BLaER1 treated with 17β-estradiol and CSF1 and Interleukin-3, amounts not matched to agents 10 nM and 100 nM (cell line): ENCODE data around the gene PTGES3.
A peak's percentile ranks its signal among the peaks of the same experiment; 100 is the strongest.
"Not testable (repeated sequence)": the region's sequence is repeated elsewhere in the genome, so short reads cannot be mapped to it uniquely, and the experiment has no call there.

ENCODE experiments used
- H3K27ac ChIP-seq, 11 experiments: shearing (Covaris generic); formaldehyde crosslinking; 2 replicates each; pipeline ENCODE4 v1.8.1; 2022
- H3K27me3 ChIP-seq, 11 experiments: shearing (Covaris generic); formaldehyde crosslinking; 2 replicates each; pipeline ENCODE4 v1.8.1; 2022
- H3K36me3 ChIP-seq, 11 experiments: shearing (Covaris generic); formaldehyde crosslinking; 2 replicates each; pipeline ENCODE4 v1.8.1; 2022
- H3K4me1 ChIP-seq, 10 experiments: shearing (Covaris generic); formaldehyde crosslinking; 2 replicates each; pipeline ENCODE4 v1.8.1; 2022
- H3K4me2 ChIP-seq, 11 experiments: shearing (Covaris generic); formaldehyde crosslinking; 2 replicates each; pipeline ENCODE4 v1.8.1; 2022
- H3K4me3 ChIP-seq, 10 experiments: shearing (Covaris generic); formaldehyde crosslinking; 2 replicates each; pipeline ENCODE4 v1.8.1; 2022
- H3K9ac ChIP-seq, 11 experiments: shearing (Covaris generic); formaldehyde crosslinking; 2 replicates each; pipeline ENCODE4 v1.8.1; 2022
- H3K9me3 ChIP-seq, 11 experiments: shearing (Covaris generic); formaldehyde crosslinking; replicated peaks in 1 of 11; 2 replicates each; pipeline ENCODE4 v1.8.1; 2022
- H4K20me1 ChIP-seq, 11 experiments: shearing (Covaris generic); formaldehyde crosslinking; 2 replicates each; pipeline ENCODE4 v1.8.1; 2022
- Cebpa-rat ChIP-seq, 11 experiments: shearing (Covaris generic); IDR thresholded peaks; 2 replicates each; pipeline ENCODE4 v1.8.1; 2022

Gene PTGES3

GRCh38 chr12:56688129-56688845 lies at the start of gene PTGES3:
Gene PTGES3 (minus strand): TSS chr12:56688284. CDS start chr12:56687999, 285 bp downstream.
- Histone ChIP-seq H4K20me1 (peaks cover 33 to 44% (median 42%) of the 10 kb centered on the region in 11 experiments), H3K4me1 (peaks cover 18 to 30% (median 23%) of the 10 kb centered on the region in 10 experiments), H3K9me3 (peaks cover 0 to 8% (median 0%) of the 10 kb centered on the region in 11 experiments; a peak in 2 of 22 replicates), H3K4me2 (peak within 1 kb of the TSS; percentile 80 to 99 (median 94)), H3K27ac (peak within 1 kb of the TSS; percentile 96 to 99 (median 97)), H3K9ac (peak within 1 kb of the TSS; percentile 95 to 100 (median 98)), H3K27me3 (no peaks in the 10 kb centered on the region), H3K36me3 (peaks cover 0 to 37% (median 27%) of the 10 kb centered on the region in 11 experiments; a peak in 16 of 22 replicates), H3K4me3 (peak within 1 kb of the TSS; percentile 76 to 100 (median 97))
- TF ChIP-seq Cebpa-rat (IDR thresholded peaks at IDR 0.05): no peak

DNA sequence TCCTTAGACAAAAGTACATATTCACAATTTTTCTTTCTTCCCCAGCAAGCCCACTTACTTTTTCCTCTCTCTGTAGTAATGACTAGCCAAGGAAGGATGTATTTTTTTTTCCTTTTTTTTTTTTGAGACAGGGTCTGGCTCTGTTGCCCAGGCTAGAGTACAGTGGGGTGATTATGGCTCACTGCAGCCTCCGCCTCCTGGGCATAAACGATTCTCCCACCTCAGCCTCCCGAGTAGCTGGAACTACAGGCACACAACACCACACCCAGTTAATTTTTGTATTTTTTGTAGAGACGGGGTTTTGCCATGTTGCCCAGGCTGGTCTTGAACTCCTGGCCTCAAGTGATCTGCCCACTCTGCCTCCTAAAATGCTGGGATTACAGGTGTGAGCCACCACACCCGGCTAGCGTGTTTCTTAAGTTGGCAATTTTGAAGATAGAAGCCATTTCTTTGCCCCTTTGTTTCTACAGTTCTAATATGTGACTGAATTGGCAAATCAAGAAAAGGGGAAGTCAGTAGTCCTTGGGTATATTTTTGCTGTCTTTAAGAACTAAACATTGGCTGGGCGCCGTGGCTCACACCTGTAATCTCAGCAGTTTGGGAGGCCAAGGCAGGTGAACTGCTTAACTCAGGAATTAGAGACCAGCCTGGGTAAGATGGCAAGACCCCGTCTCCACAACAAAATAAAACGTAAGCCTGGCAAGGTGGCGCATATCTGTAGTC lies 40.2 kb upstream of the PTGES3 start:
- no peaks in the 10 kb centered on the region for H3K9me3 ChIP-seq
- no peak overlapping the region for H3K9ac ChIP-seq
- no peak for TF ChIP-seq Cebpa-rat (IDR thresholded peaks at IDR 0.05)
- H3K27ac ChIP-seq: peak overlapping the region in 4 of 11 experiments; percentile 10 to 50 (median 30); a peak in 5 of 22 replicates
- H3K36me3 ChIP-seq: peaks cover 10 to 77% (median 65%) of the 10 kb centered on the region in 11 experiments
- peak overlapping the region in 3 of 11 experiments; percentile 18 to 42 (median 20); a peak in 3 of 22 replicates for H3K4me2 ChIP-seq
- no peaks in the 10 kb centered on the region for H3K27me3 ChIP-seq
- peaks cover 12 to 25% (median 20%) of the 10 kb centered on the region in 10 experiments for H3K4me1 ChIP-seq
- peaks cover 4 to 13% (median 9%) of the 10 kb centered on the region in 11 experiments; a peak in 15 of 22 replicates for H4K20me1 ChIP-seq
- H3K4me3 ChIP-seq: no peak overlapping the region

GRCh38 chr12:56726196-56726675 lies 38.2 kb upstream of the PTGES3 start:
- H3K36me3 ChIP-seq: peaks cover 23 to 77% (median 63%) of the 10 kb centered on the region in 11 experiments
- peak overlapping the region; percentile 85 to 98 (median 88); a peak in 16 of 20 replicates for H3K4me3 ChIP-seq
- H4K20me1 ChIP-seq: peaks cover 20 to 34% (median 30%) of the 10 kb centered on the region in 11 experiments
- peak overlapping the region; percentile 68 to 89 (median 77) for H3K4me2 ChIP-seq
- peak overlapping the region; percentile 84 to 99 (median 96); a peak in 21 of 22 replicates for H3K9ac ChIP-seq
- peak overlapping the region; percentile 85 to 98 (median 95) for H3K27ac ChIP-seq
- H3K27me3 ChIP-seq, H3K9me3 ChIP-seq: not testable (repeated sequence)
- peaks cover 33 to 46% (median 38%) of the 10 kb centered on the region in 10 experiments for H3K4me1 ChIP-seq

- peaks cover 38 to 51% (median 42%) of the 10 kb centered on the region in 10 experiments for H3K4me1 ChIP-seq
Measured at GRCh38 chr12:56725723-56726102, 37.6 kb upstream of the PTGES3 start.

DNA sequence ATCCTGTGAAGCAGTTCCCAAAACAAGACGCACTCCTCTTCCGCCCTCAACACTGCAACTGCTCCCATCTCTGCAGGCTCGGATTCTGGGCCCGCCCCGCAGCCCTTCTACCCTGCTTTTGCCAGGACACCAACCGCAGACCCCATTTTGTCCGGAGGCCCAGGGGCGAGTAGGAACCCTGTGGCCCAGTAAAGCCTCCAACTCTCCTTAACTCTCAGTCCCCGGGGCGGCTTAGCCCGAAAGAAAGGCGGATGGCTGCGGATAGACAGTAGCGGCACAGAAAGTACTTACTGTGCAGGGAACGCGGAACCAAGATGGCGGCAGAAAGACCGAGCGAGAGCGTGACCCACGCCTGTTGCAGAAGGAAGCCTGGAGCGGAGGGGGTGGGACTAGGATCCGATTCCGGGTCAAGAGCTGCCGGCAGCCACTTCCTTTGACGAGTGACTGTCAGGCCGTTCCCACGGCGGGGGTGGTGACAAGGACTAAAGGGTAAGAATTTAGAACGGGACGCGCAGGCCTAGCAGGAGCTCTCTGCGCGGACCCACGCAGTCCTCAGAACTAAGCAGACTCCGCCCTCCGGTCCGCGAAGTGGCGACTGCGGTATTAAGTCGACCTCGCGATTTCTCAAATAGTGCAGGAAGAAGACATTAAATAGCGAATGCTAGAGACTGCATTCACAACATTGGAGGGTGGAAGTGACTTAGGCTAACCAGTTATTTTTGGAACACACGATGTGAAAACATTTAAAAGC lies 37.1 kb upstream of the PTGES3 start, which contains the start of gene NACA:
NACA (minus strand) TSS at position 328 of the 751 bp plus-strand sequence. CDS start 778 bp downstream, outside the sequence.
- H3K9me3 ChIP-seq: no peaks in the 10 kb centered on the region
- H3K9ac ChIP-seq: peak within 1 kb of the TSS; percentile 90 to 99 (median 96)
- H3K27ac ChIP-seq: peak within 1 kb of the TSS; percentile 85 to 98 (median 95)
- peaks cover 28 to 77% (median 66%) of the 10 kb centered on the region in 11 experiments for H3K36me3 ChIP-seq
- TF ChIP-seq Cebpa-rat (IDR thresholded peaks at IDR 0.05): no peak
- H3K4me3 ChIP-seq: peak within 1 kb of the TSS; percentile 85 to 98 (median 88)
- no peaks in the 10 kb centered on the region for H3K27me3 ChIP-seq
- peak within 1 kb of the TSS; percentile 87 to 98 (median 93) for H3K4me2 ChIP-seq
- H3K4me1 ChIP-seq: peaks cover 43 to 56% (median 47%) of the 10 kb centered on the region in 10 experiments
- H4K20me1 ChIP-seq: peaks cover 31 to 45% (median 41%) of the 10 kb centered on the region in 11 experiments

More at GRCh38 chr12:56725723-56726102, 37.6 kb upstream of the PTGES3 start:
- peak overlapping the region; percentile 84 to 99 (median 96) for H3K9ac ChIP-seq
- H3K9me3 ChIP-seq: no peaks in the 10 kb centered on the region
- TF ChIP-seq Cebpa-rat (IDR thresholded peaks at IDR 0.05): no peak
- peaks cover 22 to 77% (median 63%) of the 10 kb centered on the region in 11 experiments for H3K36me3 ChIP-seq
- no peaks in the 10 kb centered on the region for H3K27me3 ChIP-seq
- H3K27ac ChIP-seq: peak overlapping the region; percentile 85 to 98 (median 95)
- peak overlapping the region; percentile 85 to 98 (median 88) for H3K4me3 ChIP-seq
- H3K4me2 ChIP-seq: peak overlapping the region; percentile 68 to 89 (median 77)
- H4K20me1 ChIP-seq: peaks cover 26 to 39% (median 35%) of the 10 kb centered on the region in 11 experiments

- Histone ChIP-seq H3K9ac (peak overlapping the region; percentile 90 to 99 (median 96)), H3K9me3 (no peaks in the 10 kb centered on the region), H4K20me1 (peaks cover 36 to 50% (median 46%) of the 10 kb centered on the region in 11 experiments), H3K4me2 (peak overlapping the region; percentile 84 to 98 (median 93)), H3K36me3 (peaks cover 33 to 77% (median 66%) of the 10 kb centered on the region in 11 experiments), H3K27ac (peak overlapping the region; percentile 85 to 98 (median 95)), H3K27me3 (no peaks in the 10 kb centered on the region), H3K4me3 (peak overlapping the region; percentile 85 to 98 (median 88)), H3K4me1 (peaks cover 48 to 62% (median 53%) of the 10 kb centered on the region in 10 experiments)
- no peak for TF ChIP-seq Cebpa-rat (IDR thresholded peaks at IDR 0.05)
Measured at GRCh38 chr12:56724701-56724971, 36.6 kb upstream of the PTGES3 start.

- peaks cover 39 to 77% (median 68%) of the 10 kb centered on the region in 11 experiments for H3K36me3 ChIP-seq
- H4K20me1 ChIP-seq: peaks cover 42 to 55% (median 52%) of the 10 kb centered on the region in 11 experiments
- H3K9ac ChIP-seq: peak overlapping the region; percentile 90 to 99 (median 96)
Measured at GRCh38 chr12:56723889-56724700, 36.0 kb upstream of the PTGES3 start.

More at GRCh38 chr12:56723889-56724700, 36.0 kb upstream of the PTGES3 start:
- TF ChIP-seq Cebpa-rat (IDR thresholded peaks at IDR 0.05): no peak
- Histone ChIP-seq H3K9me3 (no peaks in the 10 kb centered on the region), H3K27me3 (no peaks in the 10 kb centered on the region), H3K4me1 (peaks cover 54 to 67% (median 58%) of the 10 kb centered on the region in 10 experiments), H3K4me2 (peak overlapping the region; percentile 84 to 98 (median 93)), H3K4me3 (peak overlapping the region; percentile 85 to 98 (median 88)), H3K27ac (peak overlapping the region; percentile 85 to 98 (median 95))
